SK-N-SH (cell line): ENCODE measurements around the gene CDC42SE2. TPM values are rescaled to one million over a fixed set of nuclear protein-coding genes. Genes with fewer than 3 reads are reported as not detected.
A peak's percentile ranks its signal among the peaks of the same experiment; 100 is the strongest.

ENCODE experiments used
- CTCF ChIA-PET: fragments of 300-600, 350-600 bp; formaldehyde crosslinking; extraction: SDS; loops from one replicate; lab custom pipeline; 2021; lab: Yijun Ruan, JAX
- POLR2A ChIA-PET: fragments of 350-600 bp; sonication (Branson Sonifier 250); formaldehyde crosslinking; extraction: SDS; loops from one replicate; lab custom pipeline; 2020; ENCODE audit warnings: antibody characterized with exemption, inconsistent platforms; lab: Yijun Ruan, JAX
- DNase-seq: peaks from one replicate; pipeline ENCODE4 v3.0.0; 2012
- H2AFZ ChIP-seq: fragments of 200-600 bp; sonication (generic); 2 replicates; pipeline ENCODE4 v1.8.1; 2016; ENCODE audit warnings: antibody characterized with exemption, mild to moderate bottlenecking, low read depth
- H3F3A ChIP-seq: fragments of 200-600 bp; sonication (generic); replicated peaks from 2 replicates; pipeline ENCODE3; 2016; ENCODE audit warnings: antibody characterized with exemption, mild to moderate bottlenecking; ENCODE audit not compliant: insufficient read depth
- H3K27ac ChIP-seq, 2 experiments: fragments of 200-500 bp in 1 of 2; fragments of 200-600 bp in 1 of 2; sonication (Bioruptor generic) in 1 of 2; sonication (generic), shearing (Covaris generic) in 1 of 2; 2 replicates each; pipeline versions ENCODE4 v1.5.1 to v1.6.1; 2014 to 2016; ENCODE audit warnings: low read depth in 2 of 2, inconsistent platforms in 1 of 2, low read length in 1 of 2, mild to moderate bottlenecking in 1 of 2, mixed read lengths in 1 of 2
- H3K27me3 ChIP-seq: fragments of 200-600 bp; sonication (generic), shearing (Covaris generic); 2 replicates; pipeline ENCODE4 v1.6.1; 2016; ENCODE audit warnings: mixed run types; ENCODE audit not compliant: insufficient read depth
- H3K36me3 ChIP-seq, 2 experiments: fragments of 200-500 bp in 1 of 2; fragments of 200-600 bp in 1 of 2; sonication (Bioruptor generic) in 1 of 2; sonication (generic) in 1 of 2; replicated peaks in 1 of 2; 2 replicates each; pipeline versions ENCODE3 to v1.5.1; 2014 to 2016; ENCODE audit warnings: low read length in 1 of 2, mild to moderate bottlenecking in 1 of 2; ENCODE audit not compliant: insufficient read depth in 2 of 2, control insufficient read depth in 1 of 2
- H3K4me1 ChIP-seq, 2 experiments: fragments of 200-500 bp in 1 of 2; fragments of 200-600 bp in 1 of 2; sonication (Bioruptor generic) in 1 of 2; sonication (generic), shearing (Covaris generic) in 1 of 2; 2 replicates each; pipeline versions ENCODE4 v1.5.1 to v1.6.1; 2014 to 2016; ENCODE audit warnings: low read depth in 1 of 2, low read length in 1 of 2, mixed run types in 1 of 2; ENCODE audit not compliant: insufficient read depth in 2 of 2, control insufficient read depth in 1 of 2
- H3K4me2 ChIP-seq: fragments of 200-600 bp; sonication (generic), shearing (Covaris generic); 2 replicates; pipeline ENCODE4 v1.6.1; 2017; ENCODE audit warnings: mixed run types
- H3K4me3 ChIP-seq, 2 experiments: fragments of 200-500 bp in 1 of 2; fragments of 200-600 bp in 1 of 2; sonication (Bioruptor generic) in 1 of 2; sonication (generic), shearing (Covaris generic) in 1 of 2; 2 replicates each; pipeline versions ENCODE4 v1.5.1 to v1.8.1; 2014 to 2016; ENCODE audit warnings: low read depth in 2 of 2, inconsistent platforms in 1 of 2, low read length in 1 of 2, mild to moderate bottlenecking in 1 of 2, mixed read lengths in 1 of 2, moderate library complexity in 1 of 2
- H3K79me2 ChIP-seq: fragments of 200-600 bp; sonication (generic); 2 replicates; pipeline ENCODE4 v1.8.1; 2017; ENCODE audit warnings: mild to moderate bottlenecking; ENCODE audit not compliant: insufficient read depth
- H3K9ac ChIP-seq: fragments of 200-600 bp; sonication (generic); 2 replicates; pipeline ENCODE4 v1.6.1; 2017; ENCODE audit warnings: mixed run types
- H3K9me2 ChIP-seq: fragments of 200-600 bp; sonication (generic); 2 replicates; pipeline ENCODE4 v1.6.1; 2017; ENCODE audit warnings: mixed run types
- H3K9me3 ChIP-seq: fragments of 200-600 bp; sonication (generic); 2 replicates; pipeline ENCODE4 v1.6.1; 2017; ENCODE audit warnings: mixed run types, mild to moderate bottlenecking, moderate library complexity
- H4K20me1 ChIP-seq: fragments of 200-600 bp; sonication (generic); 2 replicates; pipeline ENCODE4 v1.6.1; 2017; ENCODE audit warnings: mild to moderate bottlenecking, mixed run types; ENCODE audit not compliant: insufficient read depth
- CTCF ChIP-seq: fragments of 200-600 bp; sonication (generic); IDR thresholded peaks from 2 replicates; pipeline ENCODE4 v1.6.1; 2017; ENCODE audit warnings: antibody characterized with exemption, mild to moderate bottlenecking, moderate library complexity
- ELF1 ChIP-seq: IDR thresholded peaks from 2 replicates; pipeline ENCODE4 v1.4.0; 2012
- FOSL2 ChIP-seq: IDR thresholded peaks from 2 replicates; pipeline ENCODE4 v1.4.0; 2012; ENCODE audit warnings: low read depth, mild to moderate bottlenecking, moderate library complexity, borderline replicate concordance
- FOXJ3 ChIP-seq: sonication (generic); formaldehyde crosslinking; IDR thresholded peaks from 2 replicates; pipeline ENCODE4 v1.5.1; 2020; ENCODE audit warnings: mild to moderate bottlenecking, missing genetic modification reagents
- FOXM1 ChIP-seq: IDR thresholded peaks from 2 replicates; pipeline ENCODE4 v1.4.0; 2012; ENCODE audit warnings: low read depth, mild to moderate bottlenecking
- GATA2 ChIP-seq: sonication (generic); formaldehyde crosslinking; IDR thresholded peaks from 2 replicates; pipeline ENCODE4 v1.5.0; 2020; ENCODE audit warnings: mild to moderate bottlenecking, missing genetic modification reagents
- RAD21 ChIP-seq: IDR thresholded peaks from 2 replicates; pipeline ENCODE4 v1.6.1; 2012; ENCODE audit warnings: mild to moderate bottlenecking, low read length
- RFX5 ChIP-seq: IDR thresholded peaks from 2 replicates; pipeline ENCODE4 v1.6.1; 2012; ENCODE audit warnings: mild to moderate bottlenecking, improper control_type of control experiment, low read length
- SIN3A ChIP-seq: IDR thresholded peaks from 2 replicates; pipeline ENCODE4 v1.6.1; 2012; ENCODE audit warnings: low read depth, mild to moderate bottlenecking, low read length, moderate library complexity, borderline replicate concordance
- SMC3 ChIP-seq: IDR thresholded peaks from 2 replicates; pipeline ENCODE4 v1.6.1; 2012; ENCODE audit warnings: low read depth, low read length, improper control_type of control experiment
- WGBS: methylation state at CpG from one replicate; pipeline ENCODE4 v1.1.6; 2017; ENCODE audit warnings: low lambda C conversion rate; 5-methylcytosine and 5-hydroxymethylcytosine counted together
- polyA plus RNA-seq, 3 experiments: library from polyadenylated mRNA; depleted of rRNA; stranded (reverse); fragments of >200 nt; gene quantifications; 2 replicates each; pipeline ENCODE4 v1.2.3, GENCODE V29; 2012

CDC42SE2 gene
- polyA plus RNA-seq, 1 of the 3 experiments (the other 2 are of a cell fraction) = 8.6 TPM

DNA sequence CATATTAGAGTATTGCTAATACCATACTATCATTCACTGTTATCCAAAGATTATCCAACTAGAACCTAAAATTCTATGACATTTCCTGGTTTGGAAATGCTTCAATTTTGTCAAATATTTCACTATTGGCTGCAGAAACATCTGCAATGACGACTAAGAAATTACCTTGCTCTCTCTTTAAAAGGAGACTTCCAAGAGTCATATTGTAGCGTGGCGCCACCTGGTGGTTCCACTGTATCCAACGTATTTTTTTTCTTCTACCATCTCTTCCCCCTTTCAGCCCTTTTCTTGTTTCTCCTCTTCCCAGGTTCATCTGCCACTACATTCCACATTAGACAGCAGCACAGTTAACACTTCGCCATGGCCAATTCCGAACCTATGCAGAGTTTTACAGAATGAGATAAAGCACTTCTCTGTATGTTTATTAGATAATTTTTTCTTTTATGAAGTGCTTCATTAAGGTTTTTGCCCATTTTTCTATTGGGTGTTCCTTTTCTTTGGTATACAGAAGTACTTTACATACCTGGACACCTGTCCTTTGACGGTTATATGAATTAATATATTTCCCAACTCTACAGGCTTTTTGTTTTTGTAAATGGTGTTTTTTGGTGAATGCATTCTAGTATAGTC lies 153.5 kb downstream of the CDC42SE2 start:
- TF ChIP-seq SIN3A (no peak), RFX5 (0 out of 2 replicates have a peak, but pooled peaks have one; percentile 13), CTCF (peak; percentile 89), RAD21 (peak; percentile 90), FOXM1 (no peak), SMC3 (peak; percentile 83)
- no peaks in the 10 kb centered on the region for H3K79me2 ChIP-seq
- peaks cover 2 to 3% of the 10 kb centered on the region in 2 experiments for H3K36me3 ChIP-seq
- no peak overlapping the region for H2AFZ ChIP-seq
- no peaks in the 10 kb centered on the region for H3K9me2 ChIP-seq
- H3K4me2 ChIP-seq = no peak overlapping the region
- H3K4me3 ChIP-seq = no peak overlapping the region
- no peak overlapping the region for H3K9ac ChIP-seq
- no peaks in the 10 kb centered on the region for H3K9me3 ChIP-seq
- DNase-seq = peak; percentile 59
- POLR2A ChIA-PET = no interaction called here
- peaks cover 4% of the 10 kb centered on the region for H3F3A ChIP-seq
- CTCF ChIA-PET = no interaction called here
- WGBS = 11% methylated on average over 7 of the region's 7 CpGs
- H3K4me1 ChIP-seq = peaks cover 0 to 2% of the 10 kb centered on the region in 2 experiments; a peak in 1 of 4 replicates
- H3K27me3 ChIP-seq = no peaks in the 10 kb centered on the region
- H3K27ac ChIP-seq = no peak overlapping the region
- no peaks in the 10 kb centered on the region for H4K20me1 ChIP-seq

GRCh38 chr5:131418846-131419245 lies 155.0 kb downstream of the CDC42SE2 start:
- Histone ChIP-seq H2AFZ (no peak overlapping the region), H3K9me3 (no peaks in the 10 kb centered on the region), H3K4me3 (no peak overlapping the region), H3K27me3 (no peaks in the 10 kb centered on the region), H3K9ac (no peak overlapping the region), H3K79me2 (no peaks in the 10 kb centered on the region), H3F3A (peaks cover 10% of the 10 kb centered on the region), H3K4me2 (no peak overlapping the region), H4K20me1 (no peaks in the 10 kb centered on the region), H3K36me3 (peaks cover 2 to 3% of the 10 kb centered on the region in 2 experiments), H3K4me1 (peaks cover 0 to 2% of the 10 kb centered on the region in 2 experiments; a peak in 1 of 4 replicates), H3K9me2 (no peaks in the 10 kb centered on the region), H3K27ac (no peak overlapping the region)
- no peak for DNase-seq
- ChIA-PET CTCF (interaction anchor here (0.6 to 1.3 kb wide), 5 partner anchors 10 to 589 kb away, joined by 3 to 4 read pairs (median 3); partner anchors contain the start of gene CDC42SE2), POLR2A (no interaction called here)
- TF ChIP-seq FOXJ3 (CRISPR knock-in tag) = no peak
- TF ChIP-seq ELF1 = no peak
- no peak for TF ChIP-seq GATA2
- TF ChIP-seq CTCF = no peak
- TF ChIP-seq FOSL2 = no peak
- WGBS = 97% methylated on average over 7 of the region's 7 CpGs
